GM12878 (cell line): ENCODE data around the gene SPRR2E. TPM values are rescaled to one million over a fixed set of nuclear protein-coding genes. Genes with fewer than 3 reads are reported as not detected.
"Not testable (repeated sequence)": the region's sequence is repeated elsewhere in the genome, so short reads cannot be mapped to it uniquely, and the experiment has no call there.

Experiments
- ATAC-seq: fragments of 200-7000 bp; cut with Tn5 transposase; 3 replicates; pipeline ENCODE4 v1.9.1; 2020; ENCODE audit warnings: mild to moderate bottlenecking, moderate library complexity
- BruUV-seq: library from RNA; stranded (reverse); fragments of 400-500 nt; replicated peaks from 2 replicates; lab custom pipeline; 2021; lab: Mats Ljungman, UMichigan
- CTCF ChIA-PET: fragments of 300-600 bp; sonication (Branson Sonifier 250); formaldehyde crosslinking; extraction: SDS; loops from one replicate; lab custom pipeline; 2021; ENCODE audit warnings: inconsistent platforms; lab: Yijun Ruan, JAX
- POLR2A ChIA-PET: fragments of 350-600 bp; formaldehyde crosslinking; extraction: SDS; loops from one replicate; lab custom pipeline; 2021; ENCODE audit warnings: inconsistent platforms; lab: Charles Lee
- RAD21 ChIA-PET: fragments of 300-600 bp; sonication (Branson Sonifier 250); formaldehyde crosslinking; loops from one replicate; lab custom pipeline; 2023; ENCODE audit warnings: antibody characterized with exemption; ENCODE audit not compliant: unreplicated experiment; lab: Charles Lee
- SMC1A ChIA-PET: fragments of 300-600 bp; sonication (Branson Sonifier 250); formaldehyde crosslinking; loops from one replicate; lab custom pipeline; 2023; ENCODE audit not compliant: unreplicated experiment, uncharacterized antibody; lab: Charles Lee
- DNase-seq: peaks from one replicate; pipeline ENCODE4 v3.0.0-alpha.2; 2011; ENCODE audit warnings: low read depth, low spot score
- FAIRE-seq: peaks from 3 replicates; lab custom pipeline; 2011; peaks lifted over from hg19 to GRCh38; lab: Jason Lieb, UNC
- H2AFZ ChIP-seq: 2 replicates; pipeline ENCODE4 v1.6.0; 2011; ENCODE audit warnings: low read depth, low read length, control low read depth; ENCODE audit not compliant: control insufficient read depth
- H3K27ac ChIP-seq: 2 replicates; pipeline ENCODE4 v1.5.1; 2011; ENCODE audit warnings: control low read depth; ENCODE audit not compliant: control insufficient read depth, insufficient read depth
- H3K27me3 ChIP-seq, 2 experiments: replicated peaks in 1 of 2; 2 replicates each; pipeline versions ENCODE4 v1.6.0 to v1.6.1; 2011; ENCODE audit warnings: low read length in 1 of 2; ENCODE audit not compliant: control insufficient read depth in 2 of 2, insufficient read depth in 2 of 2
- H3K36me3 ChIP-seq, 2 experiments: 2 replicates each; pipeline ENCODE4 v1.5.1; 2011; ENCODE audit warnings: low read length in 1 of 2; ENCODE audit not compliant: control insufficient read depth in 2 of 2, insufficient read depth in 2 of 2
- H3K4me1 ChIP-seq: 2 replicates; pipeline ENCODE4 v1.6.1; 2011; ENCODE audit warnings: mild to moderate bottlenecking, low read length, moderate library complexity, mixed read lengths; ENCODE audit not compliant: control insufficient read depth, insufficient read depth
- H3K4me2 ChIP-seq: 2 replicates; pipeline ENCODE4 v1.6.0; 2011; ENCODE audit warnings: control low read depth; ENCODE audit not compliant: control insufficient read depth, insufficient read depth
- H3K4me3 ChIP-seq: fragments of 200-600 bp; sonication (generic); 2 replicates; pipeline ENCODE4 v1.5.1; 2016
- H3K79me2 ChIP-seq: 2 replicates; pipeline ENCODE4 v1.6.0; 2011; ENCODE audit warnings: low read length; ENCODE audit not compliant: control insufficient read depth, insufficient read depth
- H3K9ac ChIP-seq: 2 replicates; pipeline ENCODE4 v1.8.0; 2011; ENCODE audit warnings: low read length, control low read depth, mixed read lengths; ENCODE audit not compliant: control insufficient read depth, insufficient read depth
- H3K9me3 ChIP-seq: replicated peaks from 3 replicates; pipeline ENCODE4 v1.5.1; 2011; ENCODE audit warnings: mild to moderate bottlenecking, low read length; ENCODE audit not compliant: control insufficient read depth, insufficient read depth
- H4K20me1 ChIP-seq: 2 replicates; pipeline ENCODE4 v1.6.0; 2011; ENCODE audit not compliant: control insufficient read depth, insufficient read depth
- CBX3 ChIP-seq: fragments of 200-600 bp; sonication (generic); IDR thresholded peaks from 2 replicates; pipeline ENCODE4 v1.6.1; 2016; ENCODE audit warnings: low read depth, borderline replicate concordance
- GABPA ChIP-seq: IDR thresholded peaks from 2 replicates; pipeline ENCODE4 v1.6.1; 2014; ENCODE audit warnings: antibody characterized with exemption, low read depth, mild to moderate bottlenecking, inconsistent platforms
- LARP7 ChIP-seq: fragments of 450-650 bp; IDR thresholded peaks from 2 replicates; pipeline ENCODE4 v1.6.1; 2017; ENCODE audit warnings: mild to moderate bottlenecking
- MYC ChIP-seq: IDR thresholded peaks from 2 replicates; pipeline ENCODE4 v1.6.1; 2011; ENCODE audit warnings: mild to moderate bottlenecking, low read length, moderate library complexity, inconsistent platforms; ENCODE audit not compliant: insufficient read depth, insufficient replicate concordance, insufficient read length, severe bottlenecking
- NRF1 ChIP-seq: conservative IDR thresholded peaks from 2 replicates; pipeline ENCODE4 v1.6.1; 2011; ENCODE audit warnings: mild to moderate bottlenecking, low read depth, low read length, improper control_type of control experiment
- PAX5 ChIP-seq: IDR thresholded peaks from 2 replicates; pipeline ENCODE4 v1.6.1; 2011; ENCODE audit warnings: low read depth, low read length, borderline replicate concordance
- STAT3 ChIP-seq: IDR thresholded peaks from 2 replicates; pipeline ENCODE4 v1.6.1; 2011; ENCODE audit warnings: low read depth, low read length, improper control_type of control experiment
- WGBS: methylation state at CpG from one replicate; pipeline ENCODE4 v1.1.6; 2016; ENCODE audit warnings: low lambda C conversion rate; ENCODE audit not compliant: insufficient replicate concordance, insufficient coverage; ENCODE audit errors: missing lambda C conversion rate; 5-methylcytosine and 5-hydroxymethylcytosine counted together
- in situ Hi-C: fragments of 300-500 bp; cut with MboI; formaldehyde crosslinking; loops from 9 replicates; pipeline ENCODE4 v1.14.3; 2018; ENCODE audit warnings: mixed read lengths
- intact Hi-C: fragments of 100-400 bp; cut with micrococcal nuclease; formaldehyde crosslinking; loops from one replicate; pipeline ENCODE4 v1.14.2; 2022; ENCODE audit not compliant: unreplicated experiment
- polyA plus RNA-seq, 11 experiments: library from polyadenylated mRNA; depleted of rRNA in 4 of 11; unstranded in 6 of 11; stranded (reverse) in 5 of 11; fragments of >200 nt; fragmentation: Nextera tagmentation in 4 of 11; fragmentation: Illumina TruSeq in 1 of 11; extraction: Ambion mirVana in 4 of 11; extraction: Trizol in 1 of 11; gene quantifications; 1 replicate in 1 of 11; 2 replicates in 10 of 11; pipeline versions ENCODE4 v1.2.1 to v1.2.3, GENCODE V29; 2011 to 2016; ENCODE audit warnings: inconsistent platforms in 2 of 11, missing spikeins in 2 of 11, low read depth in 1 of 11
- total RNA-seq, 4 experiments: library from RNA; depleted of rRNA in 3 of 4; stranded (reverse); fragments of >200 nt in 3 of 4; fragmentation: Illumina TruSeq in 1 of 4; extraction: Trizol in 1 of 4; gene quantifications; 2 replicates each; pipeline versions ENCODE4 v1.2.1 to v1.2.3, GENCODE V29; 2013 to 2021

The SPRR2E gene
- total and polyA plus RNA-seq, 10 of the 15 experiments (the other 5 are each of a cell fraction or from before 2014, with no cell fraction given): not detected

DNA sequence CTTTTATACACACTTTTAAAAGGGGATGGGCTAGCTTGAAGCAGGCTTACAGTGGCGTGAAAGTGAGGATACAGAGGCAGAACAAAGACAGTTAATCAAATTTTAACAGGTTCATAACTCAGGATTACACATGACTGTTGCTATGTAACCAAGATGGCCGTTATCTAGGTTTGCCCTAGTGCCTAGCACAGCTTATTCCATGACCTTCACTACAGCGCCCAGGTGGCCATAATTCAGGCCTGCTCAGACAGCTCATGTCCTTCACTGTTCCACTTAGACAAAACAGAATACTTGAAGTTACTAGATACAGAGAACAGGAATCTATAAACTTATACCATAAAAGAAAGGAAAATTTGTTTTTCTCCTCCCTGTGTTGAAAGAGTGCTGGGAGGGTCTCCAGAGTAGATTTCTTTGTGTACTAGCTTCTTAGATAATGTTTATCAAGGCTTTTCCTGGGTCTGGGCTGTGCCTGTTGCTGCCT, 25.2 kb upstream of the SPRR2E start:
- TF ChIP-seq STAT3 (no peak), NRF1 (no peak), PAX5 (no peak), CBX3 (no peak), GABPA (no peak), LARP7 (no peak), MYC (no peak)
- POLR2A ChIA-PET: no interaction called here
- Histone ChIP-seq H3K36me3 (no peaks in the 10 kb centered on the region), H3K79me2 (no peaks in the 10 kb centered on the region), H3K27me3 (no peaks in the 10 kb centered on the region), H2AFZ (no peak overlapping the region), H3K4me2 (no peak overlapping the region), H4K20me1 (no peaks in the 10 kb centered on the region), H3K4me3 (no peak overlapping the region), H3K4me1 (no peaks in the 10 kb centered on the region), H3K27ac (no peak overlapping the region), H3K9ac (no peak overlapping the region), H3K9me3 (no peaks in the 10 kb centered on the region; the same call in 2 of the 3 replicates)
- CTCF ChIA-PET: interaction anchor here (0.7 to 1.1 kb wide), 3 partner anchors 20 to 158 kb away, joined by 3 read pairs; no protein-coding TSS in a partner anchor
- no TSS peak for BruUV-seq
- in situ Hi-C loops (no loop called here), intact Hi-C loops (no loop called here)
- ATAC-seq (no peak), FAIRE-seq (peak; percentile 64), DNase-seq (no peak)
- WGBS: 2% methylated on average over 3 of the region's 3 CpGs
- RAD21 ChIA-PET: interaction anchor here (1.0 kb wide), 1 partner anchor 12 kb away, joined by 3 read pairs; no protein-coding TSS in a partner anchor
- SMC1A ChIA-PET: interaction anchor here (1.0 to 1.4 kb wide), 4 partner anchors 25 to 75 kb away, joined by 3 to 4 read pairs (median 3); no protein-coding TSS in a partner anchor

DNA sequence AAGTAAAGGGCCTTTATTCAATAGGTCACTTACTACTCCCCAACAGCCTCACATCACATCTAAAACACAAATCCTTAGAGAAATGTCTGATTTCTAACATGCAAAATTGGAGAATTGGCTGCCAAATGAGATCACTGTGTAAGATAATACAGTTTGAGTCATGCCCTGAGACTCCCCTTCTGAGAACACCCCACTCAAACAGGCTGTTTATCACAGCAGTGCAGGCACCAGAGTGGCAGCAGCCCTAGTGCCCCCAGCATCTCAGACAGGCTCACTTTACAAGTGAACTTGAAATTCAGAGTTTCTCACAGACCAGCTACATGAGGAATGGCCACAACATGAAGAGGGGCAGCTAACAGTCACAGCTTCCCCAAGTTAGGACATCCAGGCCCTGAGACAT, 20.9 kb upstream of the SPRR2E start:
- FAIRE-seq, H3K4me3 ChIP-seq, in situ Hi-C loops, DNase-seq, H3K4me2 ChIP-seq, H3K36me3 ChIP-seq, H3K9me3 ChIP-seq, BruUV-seq, H3K27me3 ChIP-seq, H4K20me1 ChIP-seq, H3K9ac ChIP-seq, H3K79me2 ChIP-seq, RAD21 ChIA-PET, ATAC-seq, CTCF ChIA-PET, H2AFZ ChIP-seq, intact Hi-C loops, H3K27ac ChIP-seq, H3K4me1 ChIP-seq: not testable (repeated sequence)
- SMC1A ChIA-PET: interaction anchor here (1.2 kb wide), 1 partner anchor 23 kb away, joined by 3 read pairs; no protein-coding TSS in a partner anchor
- POLR2A ChIA-PET: interaction anchor here (0.6 to 1.1 kb wide), 2 partner anchors 14 to 447 kb away, joined by 3 read pairs; no protein-coding TSS in a partner anchor
